Vagina (tissue), 2 donors: ENCODE data around the gene ZCWPW1.
"Not testable (repeated sequence)": the region's sequence is repeated elsewhere in the genome, so short reads cannot be mapped to it uniquely, and the experiment has no call there.

Experiments
- CTCF ChIP-seq, 3 experiments: fragments of 450-650 bp in 2 of 3; fragments of 200-600 bp in 1 of 3; sonication (generic) in 1 of 3; IDR thresholded peaks; one replicate each; pipeline ENCODE4 v1.5.1; 2017 to 2019; ENCODE audit warnings: antibody characterized with exemption in 3 of 3, mild to moderate bottlenecking in 2 of 3, moderate library complexity in 2 of 3
- POLR2A ChIP-seq, 2 donors: fragments of 450-650 bp; IDR thresholded peaks; one replicate each; pipeline ENCODE4 v1.6.1; 2017; ENCODE audit warnings: antibody characterized with exemption in 2 of 2, mild to moderate bottlenecking in 2 of 2, moderate library complexity in 2 of 2

- TF ChIP-seq POLR2A, CTCF (IDR thresholded peaks at IDR 0.05): not testable (repeated sequence)
These were observed 46.8 kb downstream of the ZCWPW1 start for GRCh38 chr7:100381531-100382233.
